Gastrocnemius medialis (tissue), 4 donors: Measurements from ENCODE around the gene SEC61G.

Experiments
- POLR2A ChIP-seq, 2 donors: fragments of 450-650 bp; IDR thresholded peaks; one replicate each; pipeline ENCODE4 v1.6.1; 2017; ENCODE audit warnings: antibody characterized with exemption in 2 of 2, mild to moderate bottlenecking in 2 of 2, moderate library complexity in 2 of 2
- TF ChIP-seq, protein P1 (sequence below), 5 experiments: fragments of 450-650 bp in 3 of 5; fragments of 200-600 bp in 2 of 5; sonication (generic) in 2 of 5; IDR thresholded peaks in 4 of 5; conservative IDR thresholded peaks in 1 of 5; 1 replicate in 4 of 5; 2 replicates in 1 of 5; pipeline ENCODE4 v1.5.1; 2016 to 2019; ENCODE audit warnings: antibody characterized with exemption in 5 of 5, mild to moderate bottlenecking in 3 of 5, moderate library complexity in 3 of 5

DNA sequence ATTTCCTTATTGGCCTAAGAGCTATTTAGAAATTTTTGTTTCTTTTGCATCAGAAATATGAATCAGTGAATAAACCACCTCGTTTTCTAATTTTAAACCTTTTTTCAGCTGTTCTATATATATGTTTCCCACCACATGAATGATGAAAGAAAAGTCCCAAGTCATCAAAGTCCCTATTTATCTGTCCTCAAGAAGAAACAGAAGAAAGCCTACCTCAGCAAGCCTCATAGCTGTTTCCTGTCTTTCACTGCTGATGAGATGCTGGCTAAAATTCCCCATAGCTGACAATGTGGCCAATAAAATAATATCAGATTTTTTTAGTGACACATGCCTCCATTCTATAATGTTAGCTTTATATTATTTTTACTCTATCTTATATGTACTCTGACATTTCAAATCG lies 54.2 kb downstream of the SEC61G start:
- TF ChIP-seq, protein P1, sequence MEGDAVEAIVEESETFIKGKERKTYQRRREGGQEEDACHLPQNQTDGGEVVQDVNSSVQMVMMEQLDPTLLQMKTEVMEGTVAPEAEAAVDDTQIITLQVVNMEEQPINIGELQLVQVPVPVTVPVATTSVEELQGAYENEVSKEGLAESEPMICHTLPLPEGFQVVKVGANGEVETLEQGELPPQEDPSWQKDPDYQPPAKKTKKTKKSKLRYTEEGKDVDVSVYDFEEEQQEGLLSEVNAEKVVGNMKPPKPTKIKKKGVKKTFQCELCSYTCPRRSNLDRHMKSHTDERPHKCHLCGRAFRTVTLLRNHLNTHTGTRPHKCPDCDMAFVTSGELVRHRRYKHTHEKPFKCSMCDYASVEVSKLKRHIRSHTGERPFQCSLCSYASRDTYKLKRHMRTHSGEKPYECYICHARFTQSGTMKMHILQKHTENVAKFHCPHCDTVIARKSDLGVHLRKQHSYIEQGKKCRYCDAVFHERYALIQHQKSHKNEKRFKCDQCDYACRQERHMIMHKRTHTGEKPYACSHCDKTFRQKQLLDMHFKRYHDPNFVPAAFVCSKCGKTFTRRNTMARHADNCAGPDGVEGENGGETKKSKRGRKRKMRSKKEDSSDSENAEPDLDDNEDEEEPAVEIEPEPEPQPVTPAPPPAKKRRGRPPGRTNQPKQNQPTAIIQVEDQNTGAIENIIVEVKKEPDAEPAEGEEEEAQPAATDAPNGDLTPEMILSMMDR (IDR thresholded peaks at IDR 0.05 in 4 of 5, conservative IDR thresholded peaks at IDR 0.05 in 1 of 5), result no peak
- no peak for TF ChIP-seq POLR2A (IDR thresholded peaks at IDR 0.05)
